Gastrocnemius medialis (tissue), 4 donors: ENCODE measurements around the gene FRG2. TPM values are rescaled to one million over a fixed set of nuclear protein-coding genes. Genes with fewer than 3 reads are reported as not detected.

ENCODE experiments used
- ATAC-seq, 2 donors: fragments of 150-250 bp; one replicate each; pipeline ENCODE4 v1.9.1; 2016
- DNase-seq, 2 donors: peaks; one replicate each; pipeline ENCODE4 v3.0.0-alpha.2; 2019
- H3K27ac ChIP-seq, 4 donors: fragments of 200-600 bp; sonication (generic); 1 replicate in 1 of 4; 2 replicates in 3 of 4; pipeline ENCODE4 v1.5.1; 2016 to 2018; ENCODE audit warnings: mild to moderate bottlenecking in 2 of 4, moderate library complexity in 1 of 4
- H3K27me3 ChIP-seq, 3 donors: fragments of 200-600 bp; sonication (generic) in 2 of 3; 1 replicate in 1 of 3; 2 replicates in 2 of 3; pipeline versions ENCODE4 v1.5.1 to v1.6.0; 2016 to 2019; ENCODE audit warnings: mild to moderate bottlenecking in 1 of 3, moderate library complexity in 1 of 3
- H3K36me3 ChIP-seq, 2 donors: fragments of 200-600 bp; sonication (generic) in 1 of 2; one replicate each; pipeline ENCODE4 v1.5.1; 2017 to 2018
- H3K4me1 ChIP-seq, 2 donors: fragments of 200-600 bp; sonication (generic) in 1 of 2; one replicate each; pipeline ENCODE4 v1.5.1; 2016 to 2017; ENCODE audit warnings: mild to moderate bottlenecking in 2 of 2
- H3K4me3 ChIP-seq, 4 donors: fragments of 200-600 bp; sonication (generic) in 3 of 4; 1 replicate in 1 of 4; 2 replicates in 3 of 4; pipeline ENCODE4 v1.5.1; 2016 to 2019; ENCODE audit warnings: mild to moderate bottlenecking in 2 of 4
- H3K9me3 ChIP-seq, 3 donors: fragments of 200-600 bp; sonication (generic) in 2 of 3; 1 replicate in 1 of 3; 2 replicates in 2 of 3; pipeline ENCODE4 v1.5.1; 2016 to 2019
- CTCF ChIP-seq, 5 experiments: fragments of 450-650 bp in 3 of 5; fragments of 200-600 bp in 2 of 5; sonication (generic) in 2 of 5; IDR thresholded peaks in 4 of 5; conservative IDR thresholded peaks in 1 of 5; 1 replicate in 4 of 5; 2 replicates in 1 of 5; pipeline ENCODE4 v1.5.1; 2016 to 2019; ENCODE audit warnings: antibody characterized with exemption in 5 of 5, mild to moderate bottlenecking in 3 of 5, moderate library complexity in 3 of 5
- POLR2A ChIP-seq, 2 donors: fragments of 450-650 bp; IDR thresholded peaks; one replicate each; pipeline ENCODE4 v1.6.1; 2017; ENCODE audit warnings: antibody characterized with exemption in 2 of 2, mild to moderate bottlenecking in 2 of 2, moderate library complexity in 2 of 2
- in situ Hi-C, 4 donors: fragments of 200-750 bp; cut with MboI; loops; one replicate each; pipeline versions ENCODE4 v1.15.0 to v1.8.0; 2017; ENCODE audit warnings: low sequenced_read_pairs in 4 of 4
- intact Hi-C: fragments of 100-400 bp; cut with DNase I; formaldehyde crosslinking; loops from one replicate; pipeline ENCODE4 v1.15.1; 2023; ENCODE audit warnings: low total_unique reads
- total RNA-seq, 4 donors: library from RNA; depleted of rRNA; stranded (reverse); fragments of >200 nt; gene quantifications; one replicate each; pipeline versions ENCODE4 v1.1.0 to v1.2.3, GENCODE V29; 2016

The FRG2 gene
- total RNA-seq, 4 donors from 2014 or later, result not detected

DNA sequence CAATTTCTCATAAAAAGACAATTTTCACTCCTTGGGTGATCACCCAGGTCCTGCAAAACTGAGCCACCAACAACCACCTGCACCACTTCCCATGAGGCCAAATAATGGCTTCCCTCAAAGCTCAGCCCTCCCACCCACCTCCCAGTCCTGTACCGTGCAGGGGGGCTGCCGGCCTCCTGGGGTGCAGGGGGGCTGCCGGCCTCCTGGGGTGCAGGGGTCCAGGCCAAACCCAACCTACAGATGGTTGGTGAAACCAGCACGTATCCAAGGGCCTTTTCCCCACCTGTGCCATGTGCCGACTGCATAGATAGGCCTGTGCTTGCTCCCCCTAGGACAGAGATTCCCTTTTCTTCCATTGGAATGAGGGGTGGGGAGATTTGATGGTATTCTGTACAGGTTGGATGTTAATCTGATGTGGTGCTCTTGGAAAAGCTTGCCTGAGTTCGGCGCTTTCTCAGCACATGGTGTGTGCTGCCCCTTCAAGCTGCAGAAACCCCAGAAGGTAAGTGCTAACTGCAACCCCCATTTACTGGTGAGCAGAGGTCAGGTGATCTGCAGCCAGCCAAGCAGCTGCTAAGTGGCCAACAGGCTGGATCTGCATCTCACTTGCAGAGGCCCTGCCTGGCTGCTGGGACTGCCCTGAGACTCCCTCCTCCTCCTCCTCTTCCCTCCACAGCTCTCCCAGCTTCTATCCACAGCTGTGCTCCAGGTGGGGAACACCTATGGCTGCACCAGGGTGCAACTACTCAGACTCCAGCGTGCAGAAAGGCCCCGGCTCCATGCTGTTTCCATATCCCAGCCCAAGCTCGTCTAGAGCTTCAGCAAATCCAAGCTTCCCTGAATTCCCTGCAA is 47.6 kb downstream of the FRG2 start:
- Histone ChIP-seq H3K36me3 (no peaks in the 10 kb centered on the region), H3K4me1 (no peaks in the 10 kb centered on the region), H3K27me3 (no peaks in the 10 kb centered on the region), H3K4me3 (no peak overlapping the region), H3K27ac (no peak overlapping the region), H3K9me3 (no peaks in the 10 kb centered on the region)
- in situ Hi-C loops (no loop called here), intact Hi-C loops (no loop called here)
- no peak for DNase-seq
- no peak for ATAC-seq
- no peak for TF ChIP-seq POLR2A (IDR thresholded peaks at IDR 0.05)
- TF ChIP-seq CTCF (IDR thresholded peaks at IDR 0.05 in 4 of 5, conservative IDR thresholded peaks at IDR 0.05 in 1 of 5), result no peak

Other genes with a start within 250 kb of the FRG2 start
- gene FRG1, start 86.4 kb downstream of the FRG2 start, total RNA-seq, result 10 to 100 TPM in 3 of 4 donors, 1 to 10 TPM in 1; 9.3 to 39.3 (median 22.9) TPM
- gene DBET, start 37.2 kb upstream of the FRG2 start, total RNA-seq, result not detected
- not detected for gene DUX4, start 146.5 kb upstream of the FRG2 start, total RNA-seq